ENCODE measurements around the gene UCN3.

Gene UCN3

GRCh38 chr10:5364890-5365338, at the start of gene UCN3:
TSS of gene UCN3 (plus strand) at chr10:5364966. CDS start at chr10:5373721, 8,755 bp downstream.
- no peak for DNase-seq

- no peak for DNase-seq
Observed at GRCh38 chr10:5317547-5318107, 47.1 kb upstream of the UCN3 start.

- no peak for DNase-seq
Observed at GRCh38 chr10:5318148-5318547, 46.6 kb upstream of the UCN3 start.

- DNase-seq: no peak
Observed at GRCh38 chr10:5319863-5320262, 44.9 kb upstream of the UCN3 start.

- no peak for DNase-seq
Observed at GRCh38 chr10:5321273-5321672, 43.5 kb upstream of the UCN3 start.

- DNase-seq: no peak
Observed at GRCh38 chr10:5323446-5323845, 41.3 kb upstream of the UCN3 start.

GRCh38 chr10:5325076-5325475, 39.7 kb upstream of the UCN3 start:
- DNase-seq: no peak

- DNase-seq: no peak
Observed at GRCh38 chr10:5334196-5334880, 30.4 kb upstream of the UCN3 start.

- DNase-seq: no peak
Observed at GRCh38 chr10:5338010-5338409, 26.8 kb upstream of the UCN3 start.

GRCh38 chr10:5343092-5343491, 21.7 kb upstream of the UCN3 start:
- no peak for DNase-seq

- DNase-seq: no peak
Observed at GRCh38 chr10:5343561-5343960, 21.2 kb upstream of the UCN3 start.

- no peak for DNase-seq
Observed at GRCh38 chr10:5343979-5344378, 20.8 kb upstream of the UCN3 start.

- DNase-seq: no peak
Observed at GRCh38 chr10:5344746-5345145, 20.0 kb upstream of the UCN3 start.

- no peak for DNase-seq
Observed at GRCh38 chr10:5346881-5347280, 17.9 kb upstream of the UCN3 start.

GRCh38 chr10:5349362-5349761, 15.4 kb upstream of the UCN3 start:
- DNase-seq: no peak

GRCh38 chr10:5354068-5354467, 10.7 kb upstream of the UCN3 start:
- DNase-seq: no peak

- no peak for DNase-seq
Observed at GRCh38 chr10:5355594-5356301, 9.0 kb upstream of the UCN3 start.

GRCh38 chr10:5356302-5356763, 8.4 kb upstream of the UCN3 start:
- no peak for DNase-seq

GRCh38 chr10:5360318-5360915, 4.3 kb upstream of the UCN3 start:
- DNase-seq: no peak

- no peak for DNase-seq
Observed at GRCh38 chr10:5361966-5362365, 2.8 kb upstream of the UCN3 start.

GRCh38 chr10:5362873-5363272, 1.9 kb upstream of the UCN3 start:
- no peak for DNase-seq

GRCh38 chr10:5364374-5364773, 392 bp upstream of the UCN3 start:
- DNase-seq: no peak

- no peak for DNase-seq
Observed at GRCh38 chr10:5365928-5366327, 1.2 kb downstream of the UCN3 start.

Data from NCI-H1436 treated with DMSO at 0.1 percent for 48 hours (cell line).